Erythroblast (primary cell): Measurements from ENCODE around the gene HTR7.

Experiments used
- DNase-seq, 2 experiments: peaks; one replicate each; lab custom pipeline; 2025; lab: John Stamatoyannopoulos, UW
- GATA1 ChIP-seq: IDR thresholded peaks from 2 replicates; pipeline ENCODE4 v1.6.1; 2011; ENCODE audit warnings: low read depth, mild to moderate bottlenecking, control low read depth, low read length, moderate library complexity
- POLR2A ChIP-seq: IDR thresholded peaks from 2 replicates; pipeline ENCODE4 v1.6.1; 2011; ENCODE audit warnings: mild to moderate bottlenecking, low read length

HTR7 gene

DNA sequence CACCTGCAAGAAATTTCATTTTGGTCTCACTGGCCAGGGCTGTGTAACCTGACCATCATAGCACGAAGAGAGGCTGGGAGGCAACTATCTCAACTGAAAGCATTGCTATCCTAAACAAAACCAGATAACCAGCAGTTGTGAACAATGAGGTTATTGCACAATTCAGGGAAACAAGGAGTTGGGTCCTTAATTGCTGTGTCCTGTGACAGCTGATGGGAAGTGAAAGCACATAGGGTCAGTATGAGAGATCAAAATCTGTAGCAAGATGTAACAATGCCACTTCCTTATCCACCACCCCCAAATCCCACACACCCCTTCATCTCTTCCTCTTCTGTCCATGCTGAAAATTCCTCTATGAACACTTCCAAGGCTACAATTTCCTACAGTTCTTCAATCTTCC, 80.2 kb downstream of the HTR7 start:
- no peak for DNase-seq
- TF ChIP-seq GATA1 (no peak), POLR2A (no peak)

DNA sequence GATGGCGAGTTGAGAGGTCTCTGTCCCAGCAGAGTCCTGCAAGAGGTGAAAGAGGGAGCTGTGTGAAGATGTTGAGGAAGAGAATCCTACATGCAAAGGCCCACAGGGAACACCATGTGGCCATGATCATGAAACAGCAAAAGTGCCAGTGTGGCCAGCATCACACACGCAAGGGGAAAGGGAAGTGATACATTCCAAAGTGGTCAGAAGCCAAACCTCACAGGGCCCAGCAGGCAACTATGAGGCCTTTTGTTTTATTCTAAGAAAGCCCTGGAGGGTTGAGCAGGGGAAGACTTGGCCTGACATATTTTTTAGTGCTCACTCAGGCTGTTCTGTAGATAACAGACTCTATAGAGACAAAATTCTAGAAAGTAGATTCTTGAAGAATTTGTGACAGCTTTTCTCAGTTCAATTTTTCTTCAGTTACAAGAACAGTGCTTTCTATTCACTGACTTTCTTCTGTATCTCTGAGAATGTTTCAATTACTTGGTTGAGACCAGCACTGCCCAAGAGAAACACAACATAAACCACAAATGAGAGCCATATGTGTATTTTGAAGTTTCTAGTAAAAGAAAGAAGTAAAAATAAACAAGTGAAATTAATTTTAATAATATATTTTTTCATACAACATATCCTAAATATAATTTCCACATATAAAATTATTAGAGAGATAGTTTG, 82.3 kb downstream of the HTR7 start:
- no peak for DNase-seq
- no peak for TF ChIP-seq GATA1
- no peak for TF ChIP-seq POLR2A

DNA sequence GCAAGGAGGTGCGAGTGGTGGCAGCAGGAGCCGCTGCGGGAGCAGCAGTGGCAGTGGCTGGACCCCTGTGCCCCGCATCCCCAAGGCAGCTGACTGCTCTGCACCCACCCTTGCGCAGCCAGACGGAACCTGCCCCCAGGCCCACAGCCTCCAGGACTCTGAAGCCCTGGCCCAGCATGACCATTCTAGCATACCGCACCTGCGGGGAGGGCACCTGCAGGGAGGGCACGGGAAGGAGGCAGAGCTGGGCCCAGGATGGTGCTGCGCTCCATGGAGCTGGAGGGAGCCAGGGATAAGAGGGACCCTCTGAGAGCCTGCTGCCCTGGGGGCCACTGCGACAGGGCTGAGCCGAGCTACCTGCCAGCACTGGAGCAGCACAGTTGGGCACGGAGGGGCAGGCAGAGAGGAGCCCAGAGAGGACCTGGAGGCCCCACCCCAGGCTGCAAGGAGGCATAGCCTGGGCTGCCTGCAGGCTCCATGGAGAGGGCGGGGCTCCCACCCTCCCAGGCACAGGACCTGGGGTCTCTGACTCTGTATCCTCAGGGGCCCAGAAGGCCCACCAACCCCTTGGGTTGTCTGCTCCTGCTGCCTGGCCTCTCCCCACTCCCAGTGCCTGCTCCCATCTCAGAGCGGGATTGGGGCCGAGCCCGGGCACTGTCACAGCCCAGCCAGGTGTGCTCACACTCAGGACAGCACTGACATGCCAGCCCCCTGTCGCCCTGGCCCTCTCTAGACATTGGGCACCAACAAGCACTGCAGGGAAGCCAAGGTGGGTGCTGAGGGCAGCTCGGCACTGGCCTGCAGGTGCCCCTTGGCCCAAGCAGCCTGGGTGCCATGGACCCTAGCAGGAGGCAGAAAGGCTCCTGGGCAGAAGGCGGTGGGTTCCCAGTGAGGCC, 87.6 kb downstream of the HTR7 start:
- no peak for DNase-seq
- TF ChIP-seq POLR2A (no peak), GATA1 (no peak)

DNA sequence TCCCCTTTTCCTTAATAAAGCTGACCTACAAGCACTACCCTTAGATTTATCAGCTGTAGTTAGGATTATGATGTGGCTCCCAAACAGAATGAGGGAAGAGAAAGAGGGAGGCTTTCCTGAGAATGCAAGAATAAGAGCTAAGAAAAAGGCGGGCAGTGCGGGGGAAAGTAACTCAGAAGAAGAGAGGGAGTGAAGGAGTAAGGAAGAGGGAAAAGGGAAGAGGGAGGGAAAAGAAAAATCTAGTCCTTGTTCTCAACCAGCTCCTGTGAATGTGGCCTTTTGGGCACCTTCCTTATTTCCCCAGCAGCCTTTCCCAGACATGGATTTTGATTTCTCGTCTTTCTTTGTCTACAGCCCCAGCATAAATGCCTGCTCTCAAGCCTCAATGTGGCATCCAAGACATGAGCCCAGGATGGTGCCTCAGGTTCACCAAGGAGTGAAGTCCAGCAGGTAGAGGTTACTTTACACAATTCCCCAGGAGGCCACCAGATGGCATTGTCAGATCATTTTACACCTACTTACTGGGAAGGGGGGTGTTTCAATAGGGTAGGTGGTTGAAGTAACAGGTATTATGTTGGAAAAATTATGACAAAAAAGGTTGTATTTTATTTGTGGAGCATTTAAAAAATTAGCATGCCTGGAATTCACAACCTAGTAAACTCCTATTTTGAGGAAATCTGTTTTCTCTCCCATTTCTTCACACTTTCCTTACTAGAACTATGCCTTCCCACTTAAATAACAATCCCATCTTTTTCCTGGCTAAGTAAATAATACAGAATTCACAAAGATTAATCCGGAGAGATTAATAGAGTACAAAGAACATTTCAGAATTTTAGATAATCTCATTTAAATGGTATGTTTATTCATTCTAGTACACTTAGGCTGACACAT, 106.5 kb downstream of the HTR7 start:
- peak; percentile 28 to 54 for DNase-seq

DNA sequence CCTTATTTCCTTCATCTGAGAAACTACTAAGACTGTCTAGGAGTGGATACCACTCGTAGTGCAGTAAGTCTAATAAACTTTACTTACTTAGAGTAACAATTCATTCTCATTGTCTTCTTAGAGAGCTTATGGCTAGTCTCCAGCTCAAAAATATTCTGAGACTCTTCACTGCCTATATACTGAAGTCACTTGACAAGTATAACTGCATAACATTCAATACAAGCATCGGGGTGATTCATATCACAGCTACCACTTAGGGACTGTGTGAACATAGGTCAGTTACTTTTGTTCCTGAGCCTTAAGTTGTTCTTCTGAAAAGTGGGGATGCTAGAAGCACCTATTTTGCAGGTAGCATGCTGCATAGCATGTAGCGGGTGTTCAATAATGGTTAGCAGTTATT, 111.0 kb downstream of the HTR7 start:
- no peak for TF ChIP-seq GATA1
- no peak for TF ChIP-seq POLR2A
- no peak for DNase-seq

More for the DNA sequence above, 106.5 kb downstream of the HTR7 start:
- TF ChIP-seq GATA1 (no peak), POLR2A (no peak)

DNA sequence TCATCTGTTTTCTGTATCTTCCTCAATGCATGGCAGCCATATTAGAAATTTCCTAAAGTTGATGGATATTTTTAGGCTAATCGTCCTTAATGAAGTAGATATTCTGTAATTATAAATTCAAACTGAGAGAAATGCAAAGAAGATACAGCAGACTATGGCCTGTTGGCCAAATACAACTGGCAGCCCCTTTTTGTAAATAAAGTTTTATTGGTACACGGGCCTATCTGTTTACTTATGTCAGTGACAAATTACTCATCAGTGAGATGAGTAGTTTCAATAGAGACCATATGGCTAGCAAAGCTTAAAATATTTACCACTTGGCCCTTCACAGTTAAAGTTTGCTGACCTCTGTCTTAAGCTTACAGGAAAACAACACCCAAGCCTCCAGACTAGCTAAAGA, 112.3 kb downstream of the HTR7 start:
- TF ChIP-seq POLR2A (no peak), GATA1 (no peak)
- no peak for DNase-seq

DNA sequence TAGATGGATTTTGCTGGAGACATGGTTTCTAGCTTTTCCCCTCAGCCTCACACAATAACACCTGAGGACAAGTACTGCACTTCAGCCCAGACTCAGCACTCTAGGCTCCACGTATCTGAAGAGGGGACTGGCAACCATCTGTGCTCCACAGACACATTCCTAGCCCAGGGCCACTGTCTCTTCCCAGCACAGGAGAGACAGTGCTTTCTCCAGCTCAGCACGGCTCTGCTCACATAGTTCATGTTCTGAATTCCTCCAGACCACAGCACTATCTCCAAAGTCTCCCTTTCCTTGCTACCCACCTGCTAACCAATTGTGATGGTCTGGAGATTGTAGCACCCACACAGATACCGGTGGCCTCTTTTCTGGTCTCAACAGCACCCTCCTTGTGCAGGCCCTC, 114.5 kb downstream of the HTR7 start:
- TF ChIP-seq POLR2A (no peak), GATA1 (no peak)
- DNase-seq: no peak

DNA sequence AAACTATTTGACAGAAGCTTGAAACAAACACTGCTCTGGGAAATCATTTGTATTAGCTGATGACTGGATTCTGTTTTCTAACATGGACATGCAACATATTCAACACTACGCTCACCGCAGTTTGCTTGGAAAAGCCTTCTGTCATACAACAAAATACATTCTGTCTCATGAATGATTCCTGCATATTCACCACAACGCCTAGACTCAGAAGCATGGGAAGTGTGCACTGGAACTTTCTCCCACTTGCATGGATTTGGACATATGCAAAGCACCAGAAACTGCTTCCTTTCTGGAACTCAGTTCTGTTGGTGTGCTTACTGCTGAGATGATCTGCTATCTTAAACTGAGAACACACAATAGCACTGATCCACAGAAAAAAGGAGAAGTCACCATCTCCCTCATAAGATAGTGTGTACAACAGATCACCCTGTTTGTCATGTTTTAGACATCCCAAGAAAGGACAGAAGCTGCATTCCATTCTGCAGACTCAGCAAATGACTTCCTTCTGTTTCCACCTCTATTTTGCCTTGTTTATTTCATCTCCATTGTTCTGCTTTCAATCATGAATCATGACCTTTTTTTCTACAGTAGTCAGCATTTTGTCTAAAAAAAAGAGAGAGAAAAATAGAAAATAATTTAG, 115.8 kb downstream of the HTR7 start:
- DNase-seq: no peak

DNA sequence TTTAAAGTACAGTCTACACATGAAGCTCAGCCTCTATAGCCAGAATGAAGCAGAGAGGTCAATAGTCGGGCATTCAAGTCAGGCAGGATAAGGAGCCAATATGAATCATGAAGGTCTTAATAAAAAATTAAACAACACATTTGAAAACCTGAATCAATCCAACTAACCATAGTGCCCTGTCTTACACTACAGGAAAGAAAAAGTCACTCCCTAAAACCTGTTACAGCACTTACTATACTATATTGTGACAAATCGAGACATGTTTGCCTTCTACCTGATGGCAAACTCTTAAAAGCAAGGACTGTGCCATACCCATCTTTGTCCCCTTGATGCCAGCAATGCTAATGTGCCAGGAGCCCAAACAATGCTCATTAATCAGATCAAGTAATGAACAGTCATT, 117.6 kb downstream of the HTR7 start:
- TF ChIP-seq GATA1 (no peak), POLR2A (no peak)
- DNase-seq: no peak

More for the DNA sequence above, 115.8 kb downstream of the HTR7 start:
- no peak for TF ChIP-seq POLR2A
- no peak for TF ChIP-seq GATA1

DNA sequence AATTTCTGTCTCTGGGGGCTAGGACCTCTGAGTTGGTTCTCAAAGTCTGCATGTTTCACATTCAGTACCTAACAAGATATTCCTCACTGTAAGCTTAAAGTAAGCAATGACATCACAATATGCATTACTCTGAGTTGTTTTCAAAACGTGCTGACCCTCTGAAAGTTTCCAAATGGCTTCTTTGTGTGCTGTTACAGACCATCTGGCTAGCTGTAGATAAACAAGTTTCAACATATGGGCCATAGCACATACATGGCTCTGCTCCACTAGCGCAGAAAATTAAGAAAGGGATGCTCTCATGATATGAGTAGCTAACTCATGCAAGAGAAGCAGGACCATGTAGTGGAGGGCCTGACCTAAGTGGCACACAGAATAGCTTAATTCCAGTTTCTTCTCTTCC, 119.0 kb downstream of the HTR7 start:
- no peak for DNase-seq
- no peak for TF ChIP-seq GATA1
- no peak for TF ChIP-seq POLR2A

DNA sequence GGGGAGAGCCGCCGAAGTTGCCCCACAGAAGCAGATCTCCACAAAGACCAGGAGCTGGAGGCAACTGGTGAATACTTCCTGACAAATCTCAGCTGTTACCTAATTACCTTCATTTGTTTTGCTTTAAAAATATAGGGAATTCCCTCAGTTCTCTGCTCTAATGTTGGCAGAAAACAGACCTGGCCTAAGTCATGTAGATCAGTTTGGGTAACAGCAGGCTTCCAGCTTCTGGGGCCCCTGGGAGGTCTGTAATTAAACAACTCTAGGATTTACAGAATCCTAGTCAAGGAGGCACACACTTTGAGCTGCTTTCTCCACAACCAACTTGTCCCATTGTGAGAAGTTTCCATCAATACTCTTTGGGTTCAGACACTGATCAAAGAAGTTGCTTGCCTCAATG, 123.4 kb downstream of the HTR7 start:
- no peak for DNase-seq
- no peak for TF ChIP-seq POLR2A

DNA sequence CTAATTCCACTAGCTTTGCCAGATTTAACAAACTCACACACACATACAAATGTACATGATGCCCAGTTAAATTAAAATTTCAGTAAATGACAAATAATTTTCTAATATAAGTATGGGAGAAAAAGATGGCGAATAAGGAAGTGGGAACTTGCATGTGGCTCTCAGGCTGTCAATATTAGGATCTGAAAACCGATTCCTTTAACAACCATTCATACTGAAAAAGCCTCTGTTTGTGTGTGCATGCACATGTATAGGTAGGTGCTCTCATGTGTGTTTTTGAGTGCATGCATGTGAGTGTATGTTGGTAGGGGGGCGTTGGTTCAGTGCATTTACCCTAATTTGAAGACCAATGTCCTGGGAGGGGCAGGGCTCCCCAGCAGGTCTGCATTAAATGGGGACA, 125.3 kb downstream of the HTR7 start:
- DNase-seq: no peak
- TF ChIP-seq GATA1: no peak
- TF ChIP-seq POLR2A: no peak

DNA sequence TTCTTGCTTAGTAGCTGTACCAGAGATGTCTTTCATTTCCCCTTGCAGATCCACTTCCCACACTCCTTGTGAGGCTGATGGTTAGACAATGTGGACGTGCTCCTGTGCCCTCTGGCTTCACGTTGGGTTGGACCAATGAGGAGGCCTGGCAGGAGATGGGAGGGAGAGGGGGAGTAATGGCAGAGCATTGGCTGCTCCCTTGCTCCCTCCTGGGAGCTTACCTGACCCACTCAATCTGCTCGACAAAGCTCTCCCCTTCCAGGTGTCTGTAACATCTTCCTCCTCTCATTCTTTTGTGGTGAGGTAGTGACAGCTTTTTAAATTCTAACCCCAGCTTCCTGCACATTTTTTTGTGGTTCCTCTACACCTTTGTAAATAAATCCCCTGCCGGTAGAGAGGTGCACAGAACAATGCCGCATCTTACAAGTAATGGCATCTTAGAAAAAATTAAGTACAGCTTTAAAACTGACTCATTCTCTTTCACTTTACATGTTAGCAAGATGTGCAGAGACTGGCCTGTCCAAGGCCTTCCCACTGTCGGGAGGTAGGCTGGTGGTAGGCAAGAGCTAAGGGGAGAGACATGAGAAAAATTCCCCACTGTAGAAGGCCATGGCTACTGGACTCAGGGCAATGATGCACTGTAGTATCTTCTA, 134.3 kb downstream of the HTR7 start:
- TF ChIP-seq POLR2A (no peak), GATA1 (no peak)
- no peak for DNase-seq
